ENCODE data around the gene SNRPA. TPM values are rescaled to one million over a fixed set of nuclear protein-coding genes. Genes with fewer than 3 reads are reported as not detected.

The SNRPA gene
- total and polyA plus RNA-seq, 2 of the 13 experiments (the other 11 are each of a cell fraction or from before 2014, with no cell fraction given), result 59.6 to 162 TPM

GRCh38 chr19:40777645-40777936 is 26.6 kb downstream of the SNRPA start:
- WGBS (ENCODE audit: low lambda C conversion rate), result 0% methylated on average over 8 of the region's 10 CpGs
- H3K4me3 ChIP-seq (replicated peaks in 1 of 3; ENCODE audit: insufficient read depth in 1 of 3, low read depth in 2 of 3, low read length in 3 of 3), result peak overlapping the region; percentile 54 to 81 (median 62); a peak in 5 of 6 replicates
- FAIRE-seq (no peak), ATAC-seq (no peak), DNase-seq (ENCODE audit: low spot score) (no peak)
- peak overlapping the region; percentile 97 for H3K27ac ChIP-seq (ENCODE audit: extremely low read length, insufficient read depth, low read length)
- ChIA-PET POLR2A (interaction anchor here (0.6 to 4.1 kb wide), 24 partner anchors 7 to 780 kb away, joined by 3 to 90 read pairs (median 6); partner anchors contain the start of genes ACTMAP, COQ8B, EGLN2 and ITPKC), CTCF (ENCODE audit: low intra/inter-chr PET ratio, low total read pairs) (no interaction called here)
- H3K9ac ChIP-seq (ENCODE audit: insufficient read depth, low read depth, low read length), result peak overlapping the region; percentile 90
- H3K4me2 ChIP-seq (ENCODE audit: low read depth, low read length), result peak overlapping the region; percentile 95
- peak overlapping the region; percentile 16 for H2AFZ ChIP-seq (ENCODE audit: low read length)
- BruUV-seq (replicated peaks), result TSS peak; percentile 98
- intact Hi-C loops (cut with micrococcal nuclease; ENCODE audit: unreplicated experiment) (no loop called here), in situ Hi-C loops (cut with HindIII; ENCODE audit: extremely low pct_ligation_motif_present, low pct_unique_long_range_greater_than_20kb) (no loop called here)
- no peaks in the 10 kb centered on the region for H3K79me2 ChIP-seq (ENCODE audit: insufficient read depth, low read length)
- no peaks in the 10 kb centered on the region for H3K9me3 ChIP-seq (ENCODE audit: low read length)
- H3K36me3 ChIP-seq (replicated peaks in 1 of 2; ENCODE audit: control insufficient read depth in 1 of 2, insufficient read depth in 2 of 2, low read length in 2 of 2), result no peaks in the 10 kb centered on the region
- no peaks in the 10 kb centered on the region for H4K20me1 ChIP-seq (ENCODE audit: insufficient read depth, low read length)
- no peaks in the 10 kb centered on the region; a peak in 1 of 5 replicates for H3K27me3 ChIP-seq (ENCODE audit: control insufficient read depth in 1 of 2, insufficient read depth in 2 of 2, low read length in 2 of 2)
- H3K4me1 ChIP-seq (ENCODE audit: insufficient read depth, low read length), result peaks cover 31% of the 10 kb centered on the region
- TF ChIP-seq ISL2 (CRISPR knock-in tag; IDR thresholded peaks at IDR 0.05) (0 out of 2 replicates have a peak, but pooled peaks have one; percentile 20), ZFP1 (CRISPR knock-in tag; IDR thresholded peaks at IDR 0.05) (no peak), SNAPC5 (CRISPR knock-in tag; IDR thresholded peaks at IDR 0.05; ENCODE audit: borderline replicate concordance) (no peak), RFXAP (CRISPR knock-in tag; IDR thresholded peaks at IDR 0.05; ENCODE audit: borderline replicate concordance) (peak; percentile 99), ZNF512B (CRISPR knock-in tag; IDR thresholded peaks at IDR 0.05; ENCODE audit: borderline replicate concordance) (no peak), CREB3 (CRISPR knock-in tag; IDR thresholded peaks at IDR 0.05) (0 out of 2 replicates have a peak, but pooled peaks have one; percentile 21), SOX6 (IDR thresholded peaks at IDR 0.05) (no peak), SOX6 (CRISPR knock-in tag; IDR thresholded peaks at IDR 0.05) (0 out of 2 replicates have a peak, but pooled peaks have one; percentile 33), YEATS4 (CRISPR knock-in tag; IDR thresholded peaks at IDR 0.05; ENCODE audit: borderline replicate concordance) (peak; percentile 57; the same call in 1 of the 2 replicates), ARID4A (CRISPR knock-in tag; IDR thresholded peaks at IDR 0.05; ENCODE audit: borderline replicate concordance) (peak; percentile 42; the same call in 1 of the 2 replicates), ZBTB21 (CRISPR knock-in tag; IDR thresholded peaks at IDR 0.05) (no peak; the same call in 1 of the 2 replicates), ZFP36L1 (CRISPR knock-in tag; IDR thresholded peaks at IDR 0.05) (0 out of 2 replicates have a peak, but pooled peaks have one; percentile 29), PPARG (CRISPR knock-in tag; conservative IDR thresholded peaks at IDR 0.05) (no peak), ZNF180 (CRISPR knock-in tag; IDR thresholded peaks at IDR 0.05; ENCODE audit: borderline replicate concordance, low read depth) (no peak), ZNF33B (CRISPR knock-in tag; IDR thresholded peaks at IDR 0.05) (no peak), FOXC1 (CRISPR knock-in tag; IDR thresholded peaks at IDR 0.05; ENCODE audit: borderline replicate concordance) (0 out of 2 replicates have a peak, but pooled peaks have one; percentile 21), RFXANK (CRISPR knock-in tag; IDR thresholded peaks at IDR 0.05) (peak; percentile 98), MIXL1 (CRISPR knock-in tag; IDR thresholded peaks at IDR 0.05) (0 out of 2 replicates have a peak, but pooled peaks have one; percentile 5), ZNF790 (CRISPR knock-in tag; IDR thresholded peaks at IDR 0.05; ENCODE audit: borderline replicate concordance) (0 out of 2 replicates have a peak, but pooled peaks have one; percentile 24)

All from HepG2 (cell line).